Ovary (tissue), 9 donors: ENCODE results near the gene RYR3. TPM values are rescaled to one million over a fixed set of nuclear protein-coding genes. Genes with fewer than 3 reads are reported as not detected.

Source experiments
- DNase-seq, 5 donors: peaks; one replicate each; pipeline ENCODE4 v3.0.0-alpha.2; 2019 to 2020
- H3K27ac ChIP-seq, 2 donors: fragments of 200-600 bp; one replicate each; pipeline versions ENCODE4 v1.5.1 to v1.8.0; 2019 to 2022
- H3K27me3 ChIP-seq: fragments of 200-600 bp; one replicate; pipeline ENCODE4 v1.8.0; 2022
- H3K36me3 ChIP-seq: fragments of 200-600 bp; sonication (generic); one replicate; pipeline ENCODE4 v1.5.1; 2019
- H3K4me1 ChIP-seq: one replicate; pipeline ENCODE4 v1.8.1; 2013; ENCODE audit warnings: mild to moderate bottlenecking, moderate library complexity; ENCODE audit not compliant: insufficient read depth
- H3K4me3 ChIP-seq: fragments of 200-600 bp; sonication (generic); one replicate; pipeline ENCODE4 v1.5.1; 2017
- H3K9me3 ChIP-seq, 2 donors: fragments of 200-600 bp in 1 of 2; sonication (generic) in 1 of 2; one replicate each; pipeline versions ENCODE4 v1.5.1 to v1.8.1; 2013 to 2019; ENCODE audit warnings: mild to moderate bottlenecking in 1 of 2, moderate library complexity in 1 of 2
- CTCF ChIP-seq, 3 donors: fragments of 450-650 bp in 2 of 3; fragments of 200-600 bp in 1 of 3; IDR thresholded peaks; one replicate each; pipeline versions ENCODE4 v1.5.1 to v1.8.0; 2016 to 2022; ENCODE audit warnings: antibody characterized with exemption in 3 of 3, mild to moderate bottlenecking in 1 of 3
- EP300 ChIP-seq: sonication (generic); formaldehyde crosslinking; IDR thresholded peaks from one replicate; pipeline ENCODE4 v1.6.1; 2017; ENCODE audit warnings: antibody characterized with exemption
- POLR2A ChIP-seq: fragments of 450-650 bp; IDR thresholded peaks from one replicate; pipeline ENCODE4 v1.6.1; 2017; ENCODE audit warnings: antibody characterized with exemption, mild to moderate bottlenecking, moderate library complexity
- WGBS, 3 donors: extraction: QIAGEN DNeasy Blood & Tissue Kit in 1 of 3; methylation state at CpG; one replicate each; pipeline versions ENCODE4 v1.1.5 to v1.1.7; 2013 to 2017; 5-methylcytosine and 5-hydroxymethylcytosine counted together
- intact Hi-C, 4 donors: fragments of 100-400 bp; cut with DNase I; formaldehyde crosslinking; loops; one replicate each; pipeline versions ENCODE4 v1.11.0 to v1.15.1; 2022 to 2023
- polyA plus RNA-seq, 2 donors: library from polyadenylated mRNA; stranded (reverse); fragments of 200-250 nt in 1 of 2; fragments of 350-450 nt in 1 of 2; fragmentation: Illumina TruSeq in 1 of 2; extraction: RNeasy Lipid Tissue Mini Kit (QIAGEN cat#74804) in 1 of 2; gene quantifications; one replicate each; pipeline ENCODE4 v1.2.3, GENCODE V29; 2013 to 2014
- total RNA-seq, 7 donors: library from RNA; depleted of rRNA in 2 of 7; stranded (reverse); fragments of >200 nt in 2 of 7; fragmentation: NEBNext Ultra II Directional in 3 of 7; extraction: Animal tissue kit (Norgen Biotek cat#: 25700) in 3 of 7; gene quantifications; one replicate each; pipeline versions ENCODE4 v1.1.0 to v1.2.4, GENCODE V29; 2016 to 2023
- donor health status: DM: no; HTN: no; CAD: no; lungs with moderate emphysema.
- donor health status: DM: no; HTN: no; CAD: no.
- donor health status: Bipolar disorder and iron deficiency.
- donor health status: DM: yes; HTN: yes; CAD: no.
- donor health status: DM: no; HTN: no; CAD: no.
- donor health status: DM: yes; HTN: yes; CAD: no.

The RYR3 gene
- total and polyA plus RNA-seq, 9 donors: 0.52 to 6.0 (median 0.96) TPM

DNA sequence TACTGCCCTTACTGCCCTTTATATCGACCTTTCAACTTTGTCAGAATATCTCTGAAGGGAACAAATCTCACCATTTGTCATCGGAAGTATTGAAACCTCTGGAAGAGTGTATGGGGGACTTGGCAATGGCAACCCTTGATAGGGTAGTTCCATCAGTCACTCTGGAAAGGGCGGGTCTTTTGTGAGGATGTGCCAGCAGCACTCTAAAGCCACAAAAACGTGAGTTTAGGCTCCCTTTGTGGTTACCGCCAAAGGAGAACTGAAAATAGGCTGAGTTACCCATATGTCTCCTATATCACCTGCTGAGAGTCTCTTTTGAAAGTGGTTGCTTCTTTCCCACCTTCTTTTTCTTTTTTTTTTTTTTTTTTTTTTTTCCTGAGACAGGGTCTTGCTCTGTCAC lies 360.7 kb downstream of the RYR3 start:
- H3K27me3 ChIP-seq: no peaks in the 10 kb centered on the region
- no peak for DNase-seq
- H3K36me3 ChIP-seq: no peaks in the 10 kb centered on the region
- H3K4me1 ChIP-seq: no peaks in the 10 kb centered on the region
- intact Hi-C loops: no loop called here
- no peaks in the 10 kb centered on the region for H3K9me3 ChIP-seq
- WGBS, 3 donors: 77 to 82% (median 80%) methylated on average over 5 of the region's 5 CpGs
- H3K27ac ChIP-seq: no peak overlapping the region
- TF ChIP-seq POLR2A (no peak), EP300 (no peak), CTCF (IDR thresholded peaks at IDR 0.05) (no peak)
- no peak overlapping the region for H3K4me3 ChIP-seq

DNA sequence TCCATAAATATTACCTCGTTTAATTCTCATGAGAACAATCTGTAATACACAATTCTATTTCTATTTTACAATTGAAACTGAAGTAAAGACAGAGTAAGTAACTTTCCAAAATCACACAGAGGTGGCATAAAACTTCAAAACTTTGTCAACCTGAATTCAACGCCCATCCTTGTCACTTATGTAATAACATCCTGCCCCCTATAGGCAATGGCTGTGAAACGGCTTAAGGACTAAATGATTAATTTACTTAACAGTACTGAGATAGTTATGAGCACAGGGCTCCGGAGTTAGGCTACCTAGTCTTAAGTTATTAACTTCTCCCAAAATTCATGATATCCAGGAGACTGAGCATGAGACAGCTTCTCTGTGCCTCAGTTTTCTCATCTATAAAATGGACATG lies 364.5 kb downstream of the RYR3 start:
- Histone ChIP-seq H3K4me3 (no peak overlapping the region), H3K36me3 (no peaks in the 10 kb centered on the region), H3K27me3 (no peaks in the 10 kb centered on the region), H3K9me3 (no peaks in the 10 kb centered on the region), H3K27ac (no peak overlapping the region), H3K4me1 (no peaks in the 10 kb centered on the region)
- intact Hi-C loops: no loop called here
- 25 to 32% (median 26%) methylated on average over 4 of the region's 4 CpGs for WGBS, 3 donors
- peak in 1 of 5 donors; percentile 25 for DNase-seq
- no peak for TF ChIP-seq POLR2A
- TF ChIP-seq CTCF (IDR thresholded peaks at IDR 0.05): peak; percentile 28 to 43 (median 41)
- TF ChIP-seq EP300: no peak

DNA sequence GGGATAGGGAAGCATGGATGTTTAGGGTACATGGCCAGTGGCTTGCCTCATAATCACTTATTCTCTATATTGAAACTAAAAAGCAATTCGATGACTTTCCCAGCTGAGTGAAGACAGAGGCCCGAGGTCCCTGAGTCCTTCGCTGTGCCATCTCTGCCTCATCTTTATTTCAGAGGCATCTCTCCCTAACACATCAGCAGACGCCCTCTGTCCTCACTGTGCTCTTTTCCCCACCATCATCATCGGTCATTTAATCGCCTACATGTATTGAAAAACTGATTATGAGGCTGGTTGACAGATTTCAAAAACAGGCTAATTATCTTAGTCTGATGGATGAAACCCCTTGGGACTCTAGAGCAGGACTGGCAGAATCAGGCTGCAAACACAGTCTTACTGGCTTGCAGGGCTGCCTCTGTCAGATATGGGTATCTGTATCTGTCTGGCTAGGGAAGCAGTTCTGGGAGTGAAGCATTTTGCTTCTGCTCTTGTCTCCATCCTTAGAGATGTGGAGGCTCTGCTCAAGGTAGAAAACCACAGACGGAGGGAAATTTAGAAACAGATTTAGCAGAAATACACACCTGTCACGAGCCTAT lies 366.6 kb downstream of the RYR3 start:
- WGBS, 3 donors: 84 to 87% (median 84%) methylated on average over 8 of the region's 8 CpGs
- TF ChIP-seq EP300: no peak
- no peak for TF ChIP-seq CTCF (IDR thresholded peaks at IDR 0.05)
- no peak for TF ChIP-seq POLR2A
- H3K4me3 ChIP-seq: no peak overlapping the region
- no peak for DNase-seq
- H3K36me3 ChIP-seq: no peaks in the 10 kb centered on the region
- H3K27me3 ChIP-seq: no peaks in the 10 kb centered on the region
- intact Hi-C loops: no loop called here
- H3K9me3 ChIP-seq: no peaks in the 10 kb centered on the region
- no peaks in the 10 kb centered on the region for H3K4me1 ChIP-seq
- H3K27ac ChIP-seq: no peak overlapping the region

DNA sequence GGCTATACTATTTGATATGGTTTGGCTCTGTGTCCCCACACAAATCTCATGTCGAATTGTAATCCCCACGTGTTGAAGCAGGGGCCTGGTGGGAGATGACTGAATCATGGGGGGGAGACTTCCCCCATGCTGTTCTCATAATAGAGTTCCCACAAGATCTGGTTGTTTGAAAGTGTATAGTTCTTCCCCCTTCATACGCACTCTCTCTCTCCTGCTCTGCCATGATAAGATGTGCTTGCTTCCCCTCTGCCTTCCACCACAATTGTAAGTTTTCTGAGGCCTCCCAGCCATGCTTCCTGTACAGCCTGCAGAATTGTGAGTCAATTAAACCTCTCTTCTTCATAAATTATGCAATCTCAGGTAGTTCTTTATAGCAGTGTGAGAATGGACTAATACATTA lies 367.4 kb downstream of the RYR3 start:
- Histone ChIP-seq H3K27ac (no peak overlapping the region), H3K4me3 (no peak overlapping the region), H3K9me3 (no peaks in the 10 kb centered on the region), H3K27me3 (no peaks in the 10 kb centered on the region), H3K36me3 (no peaks in the 10 kb centered on the region), H3K4me1 (no peaks in the 10 kb centered on the region)
- TF ChIP-seq POLR2A (no peak), CTCF (IDR thresholded peaks at IDR 0.05) (no peak), EP300 (no peak)
- intact Hi-C loops: no loop called here
- WGBS, 3 donors: 45 to 62% (median 53%) methylated on average over 3 of the region's 3 CpGs
- DNase-seq: no peak
